Measurements from ENCODE around the gene EXOG.

- no peak for TF ChIP-seq AFF4 (CRISPR knock-in tag; IDR thresholded peaks at IDR 0.05; ENCODE audit: borderline replicate concordance)
- TF ChIP-seq KAT7 (CRISPR knock-in tag; IDR thresholded peaks at IDR 0.05; ENCODE audit: borderline replicate concordance) = no peak
- TF ChIP-seq ZBTB21 (CRISPR knock-in tag; IDR thresholded peaks at IDR 0.05; ENCODE audit: borderline replicate concordance) = no peak
- TF ChIP-seq, protein P1, sequence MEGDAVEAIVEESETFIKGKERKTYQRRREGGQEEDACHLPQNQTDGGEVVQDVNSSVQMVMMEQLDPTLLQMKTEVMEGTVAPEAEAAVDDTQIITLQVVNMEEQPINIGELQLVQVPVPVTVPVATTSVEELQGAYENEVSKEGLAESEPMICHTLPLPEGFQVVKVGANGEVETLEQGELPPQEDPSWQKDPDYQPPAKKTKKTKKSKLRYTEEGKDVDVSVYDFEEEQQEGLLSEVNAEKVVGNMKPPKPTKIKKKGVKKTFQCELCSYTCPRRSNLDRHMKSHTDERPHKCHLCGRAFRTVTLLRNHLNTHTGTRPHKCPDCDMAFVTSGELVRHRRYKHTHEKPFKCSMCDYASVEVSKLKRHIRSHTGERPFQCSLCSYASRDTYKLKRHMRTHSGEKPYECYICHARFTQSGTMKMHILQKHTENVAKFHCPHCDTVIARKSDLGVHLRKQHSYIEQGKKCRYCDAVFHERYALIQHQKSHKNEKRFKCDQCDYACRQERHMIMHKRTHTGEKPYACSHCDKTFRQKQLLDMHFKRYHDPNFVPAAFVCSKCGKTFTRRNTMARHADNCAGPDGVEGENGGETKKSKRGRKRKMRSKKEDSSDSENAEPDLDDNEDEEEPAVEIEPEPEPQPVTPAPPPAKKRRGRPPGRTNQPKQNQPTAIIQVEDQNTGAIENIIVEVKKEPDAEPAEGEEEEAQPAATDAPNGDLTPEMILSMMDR (IDR thresholded peaks at IDR 0.05) = no peak
Measured at GRCh38 chr3:38536671-38537070, 40.5 kb downstream of the EXOG start.

Data from WTC11 (cell line).